NCI-H128 (cell line): ENCODE data around the gene ZNF816.
A peak's percentile ranks its signal among the peaks of the same experiment; 100 is the strongest.
"Not testable (repeated sequence)": the region's sequence is repeated elsewhere in the genome, so short reads cannot be mapped to it uniquely, and the experiment has no call there.

Experiments used
- DNase-seq: peaks from one replicate; lab custom pipeline; 2025; ENCODE audit not compliant: unreplicated experiment; lab: John Stamatoyannopoulos, UW

ZNF816 gene

DNA sequence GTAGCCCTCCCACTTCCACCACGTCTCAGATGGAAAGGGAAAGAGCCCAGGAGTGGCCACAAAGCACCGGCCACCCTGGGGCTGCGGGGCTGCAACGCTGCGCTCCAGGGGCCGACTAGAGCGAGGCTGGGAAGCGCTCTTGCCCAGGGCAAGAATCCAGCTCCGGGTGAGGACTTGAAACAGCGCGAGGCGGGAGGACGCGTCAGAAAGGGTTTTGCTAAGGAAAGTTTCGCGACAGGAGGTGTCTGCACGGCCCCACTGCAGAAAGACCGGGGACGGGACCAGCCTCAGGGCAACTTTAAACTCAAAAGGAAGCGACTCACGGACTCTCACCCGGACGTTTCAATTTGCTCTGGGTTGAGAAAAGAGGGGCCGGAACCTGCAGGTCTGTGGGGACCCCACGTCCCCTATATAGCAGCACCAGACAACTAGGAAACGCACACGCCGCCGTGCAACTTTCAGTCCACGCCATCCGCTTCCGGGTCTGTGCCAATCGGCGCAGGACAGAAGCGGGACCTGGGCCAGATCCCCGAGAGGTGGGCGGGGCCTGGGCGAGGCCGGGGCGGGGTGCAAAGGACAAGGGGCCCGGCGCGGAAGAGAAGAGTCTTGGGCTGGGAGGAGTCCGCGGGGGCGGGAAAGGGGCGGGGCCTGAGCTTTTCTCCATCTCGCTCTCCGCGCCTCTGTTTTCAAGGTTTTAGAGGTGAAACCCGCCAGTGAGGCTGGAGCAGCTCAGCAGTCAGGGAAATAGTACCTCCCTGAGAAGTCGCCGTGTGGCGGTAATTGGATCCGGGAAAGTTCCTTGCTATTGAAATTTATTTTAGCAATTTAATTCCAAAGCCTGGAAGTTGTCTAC, at the start of gene ZNF816:
Gene ZNF816, minus strand, starts transcription at position 488 of the 853 bp plus-strand sequence. CDS start 6,792 bp downstream, outside the sequence.
- peak; percentile 87 for DNase-seq

DNA sequence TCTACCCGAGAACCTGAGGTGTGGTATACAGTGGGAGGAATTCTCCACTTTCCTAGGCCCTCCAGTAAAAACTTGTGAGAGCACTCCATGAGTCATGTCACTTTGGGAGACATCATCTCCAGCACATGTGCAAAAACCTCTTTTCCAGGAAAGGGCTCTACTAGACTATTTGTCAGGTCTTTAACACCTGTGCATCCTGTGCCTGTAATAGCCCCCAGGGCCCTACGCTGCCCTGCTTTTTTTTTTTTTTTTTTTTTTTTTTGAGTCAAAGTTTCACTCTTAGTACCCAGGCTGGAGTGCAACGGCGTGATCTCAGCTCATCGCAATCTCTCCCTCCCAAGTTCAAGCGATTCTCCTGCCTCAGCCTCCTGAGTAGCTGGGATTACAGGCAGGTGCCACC, 49.3 kb upstream of the ZNF816 start:
- no peak for DNase-seq

GRCh38 chr19:53010494-53010893, 47.8 kb upstream of the ZNF816 start:
- DNase-seq = no peak

- DNase-seq = no peak
Observed at GRCh38 chr19:53008061-53008778, 45.5 kb upstream of the ZNF816 start.

DNA sequence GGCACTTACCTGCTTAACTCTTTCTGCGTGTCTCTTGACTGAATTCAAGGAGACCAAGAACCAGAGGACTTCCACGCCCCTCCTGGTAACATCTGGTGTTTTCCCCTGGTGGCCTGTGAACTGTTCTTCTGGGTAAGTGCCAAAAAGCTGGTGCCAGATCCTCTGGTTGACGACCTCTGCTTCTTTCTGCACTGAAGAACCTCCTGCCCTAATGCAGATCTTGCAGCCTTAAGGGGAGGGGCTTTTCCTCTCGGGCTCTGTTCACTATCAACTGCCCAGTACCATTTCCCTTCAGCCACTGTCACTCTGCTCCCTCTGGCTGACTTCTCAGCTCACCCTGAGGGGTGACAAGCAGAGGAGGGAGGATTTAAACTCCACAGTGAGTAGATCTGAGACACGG, 44.9 kb upstream of the ZNF816 start:
- no peak for DNase-seq

DNA sequence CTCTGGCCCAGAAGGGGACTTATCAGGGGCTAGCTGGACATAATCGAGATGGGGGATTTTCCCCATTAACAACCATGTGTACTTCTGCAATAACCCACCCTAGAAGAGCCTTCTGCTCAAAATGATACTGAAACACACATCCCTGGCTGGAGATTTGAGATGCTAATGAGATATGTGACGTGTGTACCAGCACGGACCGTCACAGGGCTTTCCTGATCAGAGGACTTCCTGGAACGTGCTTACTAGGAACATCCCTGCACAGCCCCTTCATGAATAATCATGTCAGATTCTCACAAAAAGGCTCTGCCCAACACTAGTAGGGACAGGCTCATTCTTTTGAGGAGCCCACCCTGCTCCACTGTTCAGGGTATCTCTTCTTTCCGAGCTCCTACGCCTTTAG, 44.5 kb upstream of the ZNF816 start:
- DNase-seq = no peak

DNA sequence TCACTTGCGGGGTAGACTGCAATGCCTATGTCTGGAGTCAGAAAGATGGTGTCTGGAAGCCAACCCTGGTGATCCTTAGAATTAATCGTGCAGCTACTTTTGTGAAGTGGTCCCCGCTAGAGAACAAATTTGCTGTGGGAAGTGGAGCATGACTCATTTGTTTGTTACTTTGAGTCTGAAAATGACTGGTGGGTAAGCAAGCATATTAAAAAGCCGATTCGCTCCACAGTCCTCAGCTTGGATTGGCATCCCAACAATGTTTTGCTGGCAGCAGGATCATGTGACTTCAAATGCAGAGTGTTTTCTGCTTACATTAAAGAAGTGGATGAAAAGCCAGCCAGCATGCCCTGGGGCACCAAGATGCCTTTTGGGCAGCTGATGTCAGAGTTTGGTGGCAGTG, 41.6 kb upstream of the ZNF816 start:
- no peak for DNase-seq

- DNase-seq = no peak
Observed at GRCh38 chr19:53002479-53002878, 39.8 kb upstream of the ZNF816 start.

DNA sequence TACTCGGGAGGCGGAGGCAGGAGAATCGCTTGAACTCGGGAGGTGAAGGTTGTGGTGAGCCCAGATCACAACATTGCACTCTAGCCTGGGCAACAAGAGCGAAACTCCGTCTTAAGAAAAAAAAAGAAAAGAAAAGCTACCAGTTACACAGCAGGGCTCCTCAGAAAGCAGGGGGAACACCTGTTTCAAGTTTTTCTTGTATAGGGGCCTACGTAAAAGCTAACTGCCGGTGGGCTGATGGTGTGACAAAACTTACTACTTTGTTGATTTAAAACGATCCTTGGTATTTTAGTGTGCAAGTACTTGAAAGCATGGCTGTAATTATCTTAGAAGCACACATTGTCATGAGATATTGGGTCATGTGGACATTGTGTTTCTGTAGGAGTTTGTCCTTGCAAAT, 35.3 kb upstream of the ZNF816 start:
- DNase-seq = no peak

GRCh38 chr19:52995711-52996110, 33.0 kb upstream of the ZNF816 start:
- DNase-seq = no peak

DNA sequence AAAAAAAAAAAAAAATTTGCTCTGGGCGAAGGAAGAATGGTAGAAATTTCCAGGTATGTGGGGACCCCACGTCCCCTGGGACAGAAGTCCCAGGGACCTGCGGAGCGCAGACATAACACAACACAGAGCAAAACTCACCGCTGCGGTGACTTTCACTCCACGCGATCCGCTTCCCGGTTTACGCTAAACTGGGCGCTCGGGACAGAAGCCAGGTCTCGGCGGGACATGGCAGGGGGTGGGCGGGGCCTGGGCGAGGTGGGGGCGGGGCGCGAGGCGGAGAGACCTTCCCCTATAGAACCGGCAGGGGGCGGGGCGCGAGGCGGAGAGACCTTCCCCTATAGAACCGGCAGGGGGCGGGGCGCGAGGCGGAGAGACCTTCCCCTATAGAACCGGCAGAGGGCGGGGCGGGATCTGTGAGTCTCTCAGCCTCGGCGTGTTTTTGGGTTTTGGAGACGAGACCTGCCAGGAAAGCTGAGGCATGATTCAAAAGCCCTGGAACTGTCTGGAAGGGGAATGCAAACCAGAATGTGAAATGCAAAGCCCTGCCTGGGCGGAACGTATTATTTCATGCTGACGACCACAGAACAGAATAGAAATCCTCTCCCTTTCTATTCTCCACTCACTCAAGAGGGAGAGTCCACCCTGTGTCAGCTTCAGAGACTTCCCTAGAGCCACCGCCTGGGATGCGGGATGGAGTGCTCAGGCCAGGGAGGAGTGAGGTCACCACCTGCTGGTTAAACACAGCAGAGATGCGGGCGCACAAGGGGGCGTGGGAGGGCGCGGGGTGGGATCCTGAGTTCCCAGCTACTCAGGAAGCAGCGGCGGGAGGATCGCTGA, 30.9 kb upstream of the ZNF816 start:
- no peak for DNase-seq

DNA sequence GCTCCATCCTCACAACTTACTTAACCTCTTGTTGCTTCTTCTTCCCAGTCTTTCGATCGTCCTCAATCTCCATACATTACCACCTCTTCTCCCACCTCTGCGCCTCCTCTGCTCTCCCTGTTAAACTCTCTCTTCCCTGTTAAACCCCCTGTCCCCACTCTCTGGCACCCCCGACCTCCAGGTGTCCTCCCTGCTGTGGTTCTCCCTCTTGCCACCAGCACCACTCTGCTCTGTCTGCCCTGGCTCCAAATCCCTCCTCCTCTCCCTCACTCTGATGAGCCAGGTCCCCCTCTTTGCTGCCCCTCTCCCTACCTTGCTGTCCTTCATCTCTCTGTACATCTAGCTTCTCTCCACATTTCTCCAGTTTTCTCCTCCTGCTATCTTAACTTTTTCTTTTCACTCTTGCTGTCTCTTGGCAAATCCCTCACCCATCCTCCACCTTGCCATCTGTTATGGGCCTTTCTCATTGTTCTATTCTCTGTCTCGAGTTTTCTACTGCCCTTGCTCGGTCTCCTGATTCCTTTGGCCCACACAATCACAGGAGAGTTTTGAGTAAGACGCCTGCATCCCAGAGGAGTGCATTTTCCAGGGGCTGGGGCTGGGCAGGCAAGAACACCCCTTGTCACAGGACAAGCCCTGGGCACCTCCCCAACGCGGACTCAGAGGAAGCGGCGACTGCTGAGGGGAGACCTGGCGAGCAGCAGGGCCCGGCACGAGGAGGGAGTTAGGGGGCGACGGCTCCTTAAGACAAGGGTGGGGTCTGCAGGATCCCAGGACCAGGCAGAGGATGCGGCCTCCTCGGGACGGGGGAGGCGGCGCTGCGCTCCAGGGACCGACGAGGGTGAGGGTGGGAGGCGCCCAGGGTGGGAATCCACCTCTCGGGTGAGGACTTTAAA, 29.7 kb upstream of the ZNF816 start:
- DNase-seq = no peak

GRCh38 chr19:52991484-52991883, 28.8 kb upstream of the ZNF816 start:
- no peak for DNase-seq

GRCh38 chr19:52990759-52991418, 28.2 kb upstream of the ZNF816 start:
- no peak for DNase-seq

DNA sequence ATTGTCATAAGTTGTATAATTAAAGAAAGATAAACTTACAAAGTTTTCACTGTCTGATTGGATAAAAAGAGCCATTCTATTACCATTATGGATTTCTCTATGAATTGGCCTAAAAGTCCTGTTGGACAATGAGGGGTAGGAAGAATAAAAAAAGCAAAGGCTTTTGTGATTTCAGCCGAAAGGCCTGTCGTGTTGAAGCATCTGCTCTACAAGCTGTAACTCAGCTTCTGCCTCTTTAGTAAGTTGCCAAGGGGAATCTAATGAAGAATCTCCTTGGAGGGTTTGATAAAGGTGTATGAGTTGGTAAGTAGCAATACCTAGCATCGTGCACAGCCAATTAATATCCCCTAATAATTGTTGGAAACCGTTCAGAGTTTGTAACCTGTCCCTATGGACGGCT, 25.8 kb upstream of the ZNF816 start:
- no peak for DNase-seq

DNA sequence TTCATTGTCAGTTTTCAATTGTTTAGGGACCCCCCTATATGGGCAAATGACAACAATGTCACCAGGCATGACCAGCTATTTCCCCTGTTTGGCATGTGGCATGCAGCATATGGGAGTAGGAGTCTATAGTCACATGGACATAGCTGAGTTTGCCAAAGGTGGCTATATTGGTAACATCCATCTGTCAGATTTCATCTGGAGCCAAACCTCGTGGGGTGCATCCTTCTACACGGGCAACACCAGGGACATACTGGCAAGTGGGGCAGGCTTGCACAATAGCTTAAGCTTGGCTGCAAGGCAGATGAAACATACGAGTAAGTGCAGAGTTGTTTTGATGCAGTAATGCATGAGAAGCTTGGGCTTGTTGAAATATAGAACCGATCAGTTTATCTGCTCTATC, 24.5 kb upstream of the ZNF816 start:
- no peak for DNase-seq

DNA sequence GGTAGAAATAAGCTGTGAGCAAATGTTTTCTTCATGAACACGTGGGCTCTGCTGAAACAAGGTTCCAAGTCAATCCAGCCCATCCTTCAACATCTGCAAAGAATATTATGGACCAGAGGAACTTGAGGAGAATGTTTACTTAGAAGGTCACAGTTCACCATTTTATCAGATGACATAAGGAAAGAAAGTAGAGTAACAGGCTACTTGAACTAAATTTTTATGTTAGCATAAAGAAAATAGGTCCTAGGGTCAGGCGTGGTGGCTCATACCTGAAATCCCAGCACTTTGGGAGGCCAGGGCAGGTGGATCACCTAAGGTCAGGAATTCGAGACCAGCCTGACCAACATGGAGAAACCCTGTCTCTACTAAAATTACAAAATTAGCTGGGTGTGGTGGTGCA, 20.5 kb upstream of the ZNF816 start:
- not testable (repeated sequence) for DNase-seq

DNA sequence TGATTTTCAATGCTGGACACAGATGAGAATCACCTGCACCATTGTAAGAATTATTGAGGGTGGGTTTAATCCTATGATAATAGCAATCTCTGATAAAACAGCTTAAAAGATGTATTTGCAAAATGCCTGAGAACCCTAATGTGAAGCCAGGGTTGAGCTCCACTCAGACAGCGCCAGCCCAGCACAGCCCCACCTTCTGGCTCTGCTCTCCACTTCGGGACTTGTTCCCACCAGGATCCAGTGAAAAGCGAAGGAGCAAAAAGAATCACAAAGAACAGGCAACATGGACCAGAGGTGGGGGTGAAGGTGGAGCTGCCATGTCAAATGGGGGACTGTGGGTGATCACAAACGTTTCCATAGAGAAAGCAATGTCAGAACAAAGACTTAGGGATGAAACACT, 18.6 kb upstream of the ZNF816 start:
- DNase-seq = no peak

DNA sequence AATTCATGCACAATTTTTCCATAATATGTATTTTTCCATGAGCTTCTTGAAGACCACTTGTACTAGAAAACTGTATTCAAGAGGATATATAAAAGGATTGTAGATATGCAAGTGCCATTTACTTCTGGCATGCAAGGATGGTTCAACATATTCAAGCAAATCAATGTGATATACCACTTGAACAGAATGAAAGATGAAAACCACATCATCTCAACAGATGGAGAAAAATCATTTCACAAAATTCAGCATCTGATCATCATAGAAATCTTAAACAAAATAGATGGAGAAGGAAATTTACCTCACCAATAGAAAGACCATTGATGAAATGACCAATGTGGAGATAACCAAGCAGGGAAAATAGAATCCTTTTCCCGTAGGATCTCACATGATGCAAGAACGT, 5.1 kb upstream of the ZNF816 start:
- no peak for DNase-seq

GRCh38 chr19:52963247-52963618, 552 bp upstream of the ZNF816 start:
- DNase-seq = no peak
